ENCODE results near the gene NLRP3. TPM values are rescaled to one million over a fixed set of nuclear protein-coding genes. Genes with fewer than 3 reads are reported as not detected.
"Not testable (repeated sequence)": the region's sequence is repeated elsewhere in the genome, so short reads cannot be mapped to it uniquely, and the experiment has no call there.

The NLRP3 gene
- total RNA-seq, 1 donor from 2014 or later: not detected

DNA sequence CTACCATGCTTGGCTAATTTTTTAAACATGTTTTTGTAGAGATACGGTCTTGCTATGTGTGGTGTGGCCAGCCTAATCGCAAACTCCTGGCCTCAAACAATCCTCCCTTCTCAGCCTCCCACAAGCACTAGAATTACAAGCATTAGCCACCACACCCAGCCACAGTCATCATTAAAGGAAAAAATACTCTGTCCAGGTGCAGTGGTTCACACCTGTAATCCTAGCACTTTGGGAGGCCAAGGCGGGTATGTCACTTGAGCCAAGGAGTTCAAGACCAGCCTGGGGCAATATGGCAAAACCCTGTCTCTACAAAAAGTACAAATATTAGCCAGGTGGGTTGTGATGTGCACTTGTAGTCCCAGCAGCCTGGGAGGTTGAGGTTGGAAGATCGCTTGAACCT is 25.0 kb upstream of the NLRP3 start:
- DNase-seq: no peak

DNA sequence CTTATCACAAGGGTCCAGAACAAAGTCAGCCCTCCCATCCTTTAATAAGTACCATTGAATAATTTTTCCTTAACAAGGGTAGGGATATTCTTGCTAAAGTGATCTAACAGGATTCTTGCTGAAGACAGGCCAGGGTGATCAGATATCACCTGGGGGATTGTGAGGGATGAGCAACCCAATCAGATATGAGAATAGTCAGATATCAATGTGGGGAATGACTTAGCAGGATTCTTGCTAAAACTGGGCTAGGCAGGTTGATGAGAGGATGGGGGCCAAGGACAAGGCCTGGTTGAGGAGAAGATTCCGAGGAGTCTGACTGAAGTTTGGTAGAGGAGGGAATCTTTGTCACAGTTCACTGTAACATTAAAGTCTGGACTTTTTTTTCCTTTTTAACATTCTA is 23.9 kb upstream of the NLRP3 start:
- no peak for DNase-seq

DNA sequence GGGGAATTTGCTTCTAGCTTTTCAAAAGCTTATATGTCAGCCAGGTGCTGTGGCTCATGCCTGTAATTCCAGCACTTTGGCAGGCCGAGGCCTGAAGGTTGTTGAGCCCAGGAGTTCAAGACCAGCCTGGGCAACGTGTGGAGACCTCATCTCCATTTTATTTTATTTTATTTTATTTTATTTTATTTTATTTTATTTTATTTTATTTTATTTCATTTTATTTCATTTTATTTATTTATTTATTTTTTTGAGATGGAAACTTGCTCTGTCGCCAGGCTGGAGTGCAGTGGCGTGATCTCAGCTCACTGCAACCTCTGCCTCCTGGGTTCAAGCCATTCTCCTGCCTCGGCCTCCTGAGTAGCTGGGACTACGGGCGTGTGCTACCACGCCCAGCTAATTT is 20.9 kb upstream of the NLRP3 start:
- not testable (repeated sequence) for DNase-seq

DNA sequence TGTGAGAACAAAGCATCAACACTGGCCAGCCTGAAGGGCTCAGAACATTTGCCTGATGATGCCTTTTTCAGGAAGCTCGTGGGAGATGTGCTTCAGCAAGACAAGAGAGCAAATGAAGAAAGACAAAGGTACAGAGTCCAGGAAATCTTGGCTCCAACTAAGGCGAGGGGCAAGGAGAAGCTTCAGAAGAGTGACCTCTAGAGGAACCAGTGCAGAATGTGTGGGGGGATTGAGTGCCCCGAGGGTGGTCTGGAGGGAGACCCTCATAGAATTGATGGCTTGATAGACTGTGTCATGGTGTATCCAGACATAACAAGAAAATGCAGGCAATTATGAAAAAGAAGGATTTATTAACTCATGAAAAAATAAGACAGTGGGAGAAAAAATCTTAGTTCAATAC is 15.3 kb upstream of the NLRP3 start:
- no peak for DNase-seq

DNA sequence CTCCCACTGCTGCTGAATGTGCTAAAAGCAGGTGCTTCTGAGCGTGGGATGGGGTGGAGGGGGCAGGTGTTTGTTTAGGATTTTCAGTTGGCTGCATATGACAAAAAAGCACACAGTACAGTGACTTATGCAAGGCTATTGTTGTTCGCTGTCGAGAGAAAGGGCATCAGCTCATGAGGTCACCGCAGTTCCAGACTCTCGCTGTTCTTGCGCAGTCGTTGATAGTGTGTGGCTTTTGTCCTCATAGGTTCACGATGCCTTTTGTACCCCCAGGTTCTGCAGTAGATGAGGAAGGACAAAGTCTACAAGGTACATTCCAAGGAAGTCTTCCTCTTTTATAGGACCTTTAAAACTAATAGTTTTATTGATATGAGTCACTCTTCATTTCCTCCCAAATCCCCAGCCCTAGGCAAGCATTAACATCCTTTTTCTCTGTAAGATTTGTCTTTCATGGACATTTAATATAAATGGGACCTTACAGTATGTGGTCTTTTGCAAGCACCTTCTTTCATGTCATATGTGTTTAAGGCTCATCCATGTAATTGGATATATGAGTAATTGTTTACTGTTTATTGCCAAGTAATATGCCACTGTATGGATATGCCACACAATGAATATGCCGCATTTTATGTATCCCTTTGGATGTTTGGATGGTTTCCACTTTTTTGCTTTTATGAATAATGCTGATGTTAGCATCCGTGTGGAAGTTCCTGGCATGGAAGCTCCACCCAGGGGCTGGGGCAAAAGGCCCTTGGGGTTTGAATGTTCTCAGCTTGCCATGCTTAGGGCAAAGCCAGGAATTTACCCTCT is 14.5 kb upstream of the NLRP3 start:
- DNase-seq: no peak

DNA sequence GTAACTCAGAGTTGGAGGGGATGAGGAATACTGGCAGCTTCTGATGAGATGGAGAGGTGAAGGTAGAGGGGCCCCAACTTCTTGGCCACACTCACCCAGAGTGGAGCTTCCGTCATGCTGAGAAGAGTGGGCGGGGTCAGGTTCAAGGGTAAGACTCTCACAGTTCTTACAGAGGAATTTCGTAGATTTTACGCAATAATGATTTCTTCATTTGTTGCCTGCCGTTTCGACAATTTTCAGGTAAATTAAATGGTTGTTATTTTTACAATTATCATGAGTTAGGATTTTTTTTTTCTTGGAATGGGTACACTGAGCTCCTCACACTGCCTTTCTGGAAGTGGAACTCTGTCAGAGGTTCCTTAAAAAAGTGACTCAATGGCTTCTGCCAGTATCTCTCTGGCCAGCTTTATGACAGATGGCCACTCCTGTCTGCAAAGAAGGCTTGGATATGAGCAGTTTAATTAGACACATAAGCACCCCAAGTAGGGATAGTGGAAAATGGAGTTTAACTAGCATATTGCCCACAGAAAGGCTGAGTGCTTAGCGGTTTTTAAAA is 13.8 kb upstream of the NLRP3 start:
- DNase-seq: no peak

DNA sequence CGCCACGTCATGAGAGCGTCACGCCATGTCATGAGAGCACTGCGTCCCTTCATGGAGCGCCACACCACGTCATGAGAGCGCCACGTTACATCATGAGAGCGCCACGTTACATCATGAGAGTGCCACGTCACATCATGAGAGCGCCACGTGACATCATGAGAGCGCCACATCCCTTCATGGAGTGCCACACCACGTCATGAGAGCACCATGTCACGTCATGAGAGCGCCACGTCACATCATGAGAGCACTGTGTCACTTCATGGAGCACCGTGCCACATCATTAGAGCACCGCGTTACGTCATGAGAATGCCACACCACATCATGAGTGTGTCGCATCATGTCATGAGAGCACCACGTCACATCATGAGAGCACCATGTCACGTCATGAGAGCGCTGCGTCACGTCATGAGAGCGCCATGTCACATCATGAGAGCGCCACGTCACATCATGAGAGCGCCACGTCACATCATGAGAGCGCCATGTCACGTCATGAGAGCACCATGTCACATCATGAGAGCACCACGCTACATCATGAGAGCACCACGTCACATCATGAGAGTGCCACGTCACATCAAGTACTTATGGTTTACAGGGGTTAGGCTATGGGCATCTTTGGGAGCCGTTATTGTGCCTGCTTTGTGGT is 9.8 kb upstream of the NLRP3 start:
- no peak for DNase-seq

DNA sequence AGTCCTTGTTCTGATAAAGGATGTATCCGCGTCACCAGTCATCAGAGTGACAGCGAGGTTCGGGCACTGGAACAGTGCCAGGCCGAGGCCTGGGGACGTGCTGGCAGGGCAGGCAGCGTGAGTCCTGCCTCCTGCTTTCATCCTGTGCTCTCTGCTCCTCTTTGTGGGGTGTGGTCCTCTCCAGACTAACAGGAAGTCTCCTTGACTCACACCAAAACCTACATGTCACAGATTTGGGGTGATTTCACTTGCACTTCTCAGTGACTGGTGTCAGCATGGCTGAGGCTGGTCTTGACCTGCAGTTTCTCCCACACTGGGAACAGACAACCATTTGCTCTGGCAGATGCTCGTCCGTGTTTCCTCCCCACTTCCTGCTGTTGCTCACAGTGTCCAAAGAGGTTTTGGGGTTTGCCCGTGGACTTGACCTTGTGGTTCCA is 8.8 kb upstream of the NLRP3 start:
- no peak for DNase-seq

DNA sequence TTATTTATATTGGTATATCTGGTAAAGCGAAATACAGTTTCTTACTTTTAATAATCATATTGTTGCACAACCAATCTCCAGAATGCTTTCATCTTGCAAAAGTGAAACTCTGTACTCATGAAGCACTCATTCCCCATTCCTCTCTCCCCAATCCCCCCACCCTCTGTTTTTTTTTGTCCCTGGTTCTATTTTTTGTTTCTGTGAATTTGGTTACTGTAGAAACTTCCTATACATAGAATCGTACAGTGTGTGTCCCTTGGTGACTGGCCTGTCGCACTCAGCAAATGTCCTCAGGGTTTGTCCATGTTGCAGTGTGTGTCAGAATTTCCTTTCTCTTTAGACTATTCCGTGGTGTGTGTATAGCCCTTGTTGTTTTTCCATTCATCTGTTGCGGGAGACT is 7.9 kb upstream of the NLRP3 start:
- DNase-seq: no peak

DNA sequence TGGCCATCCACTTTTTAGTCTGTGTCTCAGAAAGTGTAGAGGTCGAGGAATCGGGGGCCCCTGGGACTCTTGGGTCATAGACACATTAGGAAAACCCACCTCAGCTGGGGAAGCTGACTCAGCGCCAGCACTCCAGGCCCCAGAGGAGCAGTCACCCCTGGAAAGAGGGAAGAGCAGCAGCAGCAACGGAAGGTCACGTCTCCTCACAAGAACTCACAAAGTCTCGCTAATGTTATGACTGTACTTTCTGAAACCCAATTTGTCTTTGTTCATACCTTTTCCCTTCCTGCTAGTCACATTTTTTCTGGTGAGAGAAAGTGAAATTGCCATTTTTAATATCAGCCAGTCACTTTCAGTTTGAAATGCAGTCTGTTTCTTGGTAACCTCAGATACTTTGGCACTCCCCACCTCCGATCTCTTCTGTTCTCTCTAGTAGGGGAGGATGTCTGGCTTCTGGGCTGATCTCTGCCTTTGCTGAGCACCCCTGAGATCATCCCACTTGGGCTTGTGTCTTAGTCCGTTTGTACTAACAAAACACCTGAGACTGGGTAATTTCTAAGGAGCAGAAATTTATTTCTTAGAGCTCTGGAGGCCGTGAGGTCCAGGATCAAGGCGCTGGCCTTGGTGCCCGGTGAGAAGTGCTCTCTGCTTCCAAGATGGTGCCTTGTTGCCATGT is 6.0 kb upstream of the NLRP3 start:
- no peak for DNase-seq

DNA sequence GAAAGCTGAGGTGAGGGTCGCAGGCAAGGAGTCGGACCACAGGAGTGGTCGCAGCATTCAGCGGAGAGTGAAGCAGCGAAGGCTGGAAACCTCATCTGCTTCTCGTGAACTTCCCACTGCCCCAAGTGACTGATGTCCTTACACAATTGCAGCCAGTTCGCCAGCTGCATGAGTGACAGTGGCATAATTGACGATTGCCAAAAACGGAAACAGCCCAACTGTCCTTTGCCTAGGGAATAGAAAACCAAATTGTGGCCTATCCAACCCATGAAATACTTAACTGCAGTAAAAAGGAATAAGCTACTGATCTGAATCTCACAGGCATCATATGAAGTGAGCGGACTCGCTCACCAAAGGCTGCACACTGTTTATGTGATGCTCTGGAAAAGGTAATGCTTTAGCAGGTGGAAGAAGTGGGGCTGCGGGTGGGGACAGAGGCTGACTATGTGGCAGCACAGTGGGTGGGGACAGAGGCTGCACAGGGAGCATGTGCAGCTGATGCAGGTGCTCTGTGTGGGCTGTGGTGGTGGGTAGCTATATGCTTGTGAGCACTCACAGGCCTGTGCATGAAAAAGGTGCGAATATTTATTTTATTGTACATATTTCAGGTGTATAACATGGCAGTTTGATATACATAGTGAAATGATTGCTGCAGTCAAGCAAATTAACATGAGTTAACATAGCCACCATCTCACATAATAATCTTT is 4.2 kb upstream of the NLRP3 start:
- no peak for DNase-seq

DNA sequence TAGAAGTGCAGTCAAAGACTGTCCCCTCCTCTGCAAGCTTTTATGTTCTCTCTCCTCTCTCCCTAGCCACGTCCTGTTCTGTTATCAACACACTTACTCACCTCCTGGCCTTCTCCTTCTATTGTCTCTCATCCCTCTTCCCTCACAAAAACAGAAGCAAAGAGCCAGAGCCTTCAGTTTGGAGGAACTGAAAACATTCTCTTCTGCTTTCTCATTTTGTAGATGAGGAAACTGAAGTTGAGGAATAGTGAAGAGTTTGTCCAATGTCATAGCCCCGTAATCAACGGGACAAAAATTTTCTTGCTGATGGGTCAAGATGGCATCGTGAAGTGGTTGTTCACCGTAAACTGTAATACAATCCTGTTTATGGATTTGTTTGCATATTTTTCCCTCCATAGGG is 1.9 kb downstream of the NLRP3 start:
- DNase-seq: no peak

DNA sequence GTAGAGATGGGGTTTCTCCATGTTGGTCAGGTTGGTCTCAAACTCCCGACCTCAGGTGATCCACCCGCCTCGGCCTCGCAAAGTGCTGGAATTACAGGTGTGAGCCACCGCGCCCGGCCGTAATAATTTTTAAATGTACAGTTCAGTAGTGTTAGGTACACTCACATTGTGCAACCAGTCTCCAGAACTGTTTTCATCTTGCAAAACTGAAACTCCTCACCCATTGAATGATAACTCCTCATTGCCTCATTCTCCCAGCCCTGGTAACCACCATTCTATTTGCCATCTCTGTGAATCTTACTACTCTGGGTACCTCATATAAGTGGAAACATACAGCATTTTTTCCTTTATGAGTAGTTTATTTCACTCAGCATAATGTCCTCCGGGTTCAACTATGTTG is 3.4 kb downstream of the NLRP3 start:
- no peak for DNase-seq

DNA sequence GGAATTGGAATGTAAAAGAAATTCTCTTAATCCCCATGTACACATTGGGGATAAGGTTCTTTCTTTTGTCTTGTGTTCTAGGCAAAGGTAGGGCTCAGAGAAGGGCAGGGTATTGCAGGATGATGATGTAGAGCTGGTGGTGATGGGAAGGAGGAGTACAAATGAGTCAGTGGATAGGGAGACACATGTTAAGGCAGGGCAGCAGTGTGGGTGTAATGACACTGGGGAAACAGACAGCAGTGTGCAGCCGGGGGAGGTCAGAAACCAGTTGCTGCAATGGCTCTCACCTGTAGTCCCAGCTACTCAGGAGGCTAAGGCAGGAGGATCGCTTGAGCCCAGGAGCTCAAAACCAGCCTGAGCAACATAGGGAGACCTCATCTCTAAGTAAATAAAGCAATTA is 5.1 kb downstream of the NLRP3 start:
- no peak for DNase-seq

DNA sequence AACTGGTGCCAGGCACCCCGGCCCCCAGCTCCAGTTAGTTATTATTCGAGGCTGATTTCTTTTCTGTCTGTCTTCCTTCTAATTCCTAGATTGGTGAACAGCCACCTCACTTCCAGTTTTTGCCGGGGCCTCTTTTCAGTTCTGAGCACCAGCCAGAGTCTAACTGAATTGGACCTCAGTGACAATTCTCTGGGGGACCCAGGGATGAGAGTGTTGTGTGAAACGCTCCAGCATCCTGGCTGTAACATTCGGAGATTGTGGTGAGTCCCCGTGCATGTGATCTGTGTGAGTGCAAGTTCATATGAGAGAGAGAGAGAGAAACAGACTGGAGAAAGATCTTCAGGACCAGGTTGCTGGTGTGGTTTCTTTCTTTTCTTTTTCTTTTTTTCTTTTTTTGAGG is 13.5 kb downstream of the NLRP3 start:
- no peak for DNase-seq

DNA sequence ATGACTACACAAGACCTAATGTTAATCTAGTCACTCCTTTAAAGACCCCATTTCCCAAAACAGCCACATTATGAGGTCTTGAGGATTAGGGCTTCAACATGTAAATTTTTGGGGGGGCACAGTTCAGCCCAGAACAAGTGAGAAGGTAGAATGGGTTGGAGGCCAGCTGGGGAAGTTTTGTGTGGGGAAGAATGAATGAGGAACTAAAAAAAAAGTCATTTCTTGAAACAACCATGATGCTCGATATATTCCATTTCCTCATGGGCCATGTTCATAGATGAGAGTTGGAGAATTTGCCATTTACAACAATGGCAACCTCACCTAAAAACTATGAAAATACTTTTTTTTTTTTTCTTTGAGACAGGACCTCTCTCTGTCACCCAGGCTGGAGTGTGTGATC is 14.5 kb downstream of the NLRP3 start:
- no peak for DNase-seq

DNA sequence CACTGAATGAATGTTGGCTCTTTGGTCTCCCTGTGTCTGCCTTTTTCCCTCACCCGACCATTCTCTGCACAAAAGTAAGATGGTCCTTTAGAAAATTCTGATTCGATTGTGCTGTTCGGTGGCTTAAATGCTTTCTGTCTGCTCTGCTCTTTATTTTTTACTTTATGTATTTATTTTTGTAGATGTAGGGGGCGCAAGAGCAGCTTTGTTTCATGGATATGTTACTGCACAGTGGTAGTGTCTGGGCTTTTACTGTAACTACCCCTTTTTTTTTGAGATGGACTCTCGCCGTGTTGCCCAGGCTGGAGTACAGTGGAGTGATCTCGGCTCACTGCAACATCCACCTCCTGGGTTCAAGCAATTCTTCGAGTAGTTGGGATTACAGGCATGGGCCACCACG is 15.7 kb downstream of the NLRP3 start:
- DNase-seq: no peak

DNA sequence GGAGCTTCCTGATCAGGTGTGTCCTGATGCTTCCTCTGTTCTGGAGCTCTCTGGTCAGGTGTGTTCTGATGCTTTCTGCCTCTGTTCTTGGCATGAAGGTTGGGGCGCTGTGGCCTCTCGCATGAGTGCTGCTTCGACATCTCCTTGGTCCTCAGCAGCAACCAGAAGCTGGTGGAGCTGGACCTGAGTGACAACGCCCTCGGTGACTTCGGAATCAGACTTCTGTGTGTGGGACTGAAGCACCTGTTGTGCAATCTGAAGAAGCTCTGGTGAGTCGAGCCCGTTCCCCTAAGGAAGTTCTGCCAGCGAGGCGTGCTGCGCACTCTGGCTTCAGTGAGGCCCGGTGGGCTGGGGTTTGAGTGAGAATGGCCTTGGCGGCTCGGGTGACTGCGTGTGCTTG is 18.0 kb downstream of the NLRP3 start:
- no peak for DNase-seq

DNA sequence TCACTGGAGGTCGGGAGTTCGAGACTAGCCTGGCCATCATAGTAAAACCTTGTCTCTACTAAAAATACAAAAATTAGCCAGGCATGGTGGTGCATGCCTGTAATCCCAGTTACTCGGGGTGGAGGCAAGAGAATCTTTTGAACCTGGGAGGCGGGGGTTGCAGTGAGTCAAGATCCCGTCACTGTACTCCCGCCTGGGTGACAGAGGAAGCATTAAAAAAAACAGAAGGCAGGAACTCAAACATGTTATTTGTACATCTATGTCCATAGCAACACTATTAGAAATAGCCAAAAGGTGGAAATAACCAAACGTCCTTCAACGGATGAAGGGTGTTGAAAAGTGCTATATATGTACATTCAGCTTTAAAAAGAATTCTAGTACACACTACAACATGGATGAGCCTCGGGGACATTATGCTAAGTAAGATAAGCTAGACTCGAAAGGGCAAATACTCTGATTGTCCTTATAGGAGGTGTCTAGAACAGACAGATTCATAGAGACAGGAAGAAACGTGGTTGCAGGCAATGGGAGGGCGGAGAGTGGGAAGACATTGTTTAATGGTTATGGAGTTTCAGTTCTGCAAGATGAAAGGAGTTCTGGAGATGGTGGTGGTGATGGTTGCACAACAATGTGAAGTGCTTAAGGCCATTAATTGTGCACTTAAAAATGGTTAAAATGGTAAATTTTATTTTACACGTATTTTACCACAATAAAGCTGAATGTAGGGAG is 19.2 kb downstream of the NLRP3 start:
- no peak for DNase-seq

DNA sequence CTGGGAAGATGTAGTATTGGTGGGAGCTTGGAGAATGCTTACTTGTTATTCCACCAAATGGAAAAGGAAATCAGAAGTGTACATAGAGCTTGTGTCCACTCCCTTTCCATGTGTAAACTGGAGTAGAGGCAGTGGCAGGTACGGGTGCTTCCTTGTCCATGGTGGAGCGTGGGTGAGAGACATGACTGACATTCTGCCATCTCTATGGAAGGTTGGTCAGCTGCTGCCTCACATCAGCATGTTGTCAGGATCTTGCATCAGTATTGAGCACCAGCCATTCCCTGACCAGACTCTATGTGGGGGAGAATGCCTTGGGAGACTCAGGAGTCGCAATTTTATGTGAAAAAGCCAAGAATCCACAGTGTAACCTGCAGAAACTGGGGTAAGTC is 19.8 kb downstream of the NLRP3 start:
- no peak for DNase-seq

DNA sequence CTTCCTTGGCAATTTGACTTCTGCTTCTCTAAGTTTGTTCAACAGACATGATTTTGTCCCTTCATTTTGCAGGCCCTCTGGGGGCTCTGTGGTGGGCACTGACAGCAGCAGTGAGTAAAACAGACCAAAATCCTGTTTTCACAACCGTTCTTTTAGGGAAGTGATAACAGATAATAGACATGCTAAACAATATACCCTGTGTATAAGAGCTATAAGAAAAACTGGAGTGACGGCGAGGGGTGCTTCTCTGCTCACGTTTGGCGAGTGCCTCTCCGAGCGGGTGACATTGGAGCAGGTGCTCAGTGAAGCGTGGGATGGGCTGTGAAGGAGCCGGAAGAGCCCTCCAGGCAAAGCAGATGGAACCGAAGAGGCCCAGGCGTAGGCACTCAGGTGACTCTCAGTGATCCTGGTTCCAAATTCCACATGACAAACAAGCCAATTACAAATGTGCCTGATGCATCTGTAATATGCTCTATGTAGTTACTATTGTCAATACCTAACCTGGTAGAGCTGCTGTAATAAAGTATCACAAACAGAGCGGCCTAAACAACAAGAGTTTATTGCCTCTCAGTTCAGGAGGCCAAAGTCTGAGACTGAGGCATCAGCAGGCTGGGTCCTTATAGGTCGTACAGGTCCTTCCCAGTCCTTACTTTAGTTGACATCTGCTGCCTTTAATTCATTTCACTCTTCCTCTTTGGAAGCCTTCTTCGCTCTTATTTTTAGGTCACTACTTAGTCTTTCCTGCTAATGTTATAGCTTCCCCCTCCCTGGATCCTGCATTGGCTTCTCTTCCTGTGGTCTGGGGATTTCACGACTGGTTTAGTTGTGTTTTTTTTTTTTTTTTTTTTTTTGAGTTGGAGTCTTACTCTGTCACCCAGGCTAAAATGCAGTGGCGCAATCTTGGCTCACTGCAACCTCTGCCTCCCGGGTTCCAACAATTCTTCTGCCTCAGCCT is 21.9 kb downstream of the NLRP3 start:
- DNase-seq: no peak
